DMS 273 (cell line): Measurements from ENCODE around the gene PALS1.
"Not testable (repeated sequence)": the region's sequence is repeated elsewhere in the genome, so short reads cannot be mapped to it uniquely, and the experiment has no call there.

Source experiments
- DNase-seq: peaks from one replicate; lab custom pipeline; 2025; ENCODE audit not compliant: unreplicated experiment; lab: John Stamatoyannopoulos, UW

Gene PALS1

DNA sequence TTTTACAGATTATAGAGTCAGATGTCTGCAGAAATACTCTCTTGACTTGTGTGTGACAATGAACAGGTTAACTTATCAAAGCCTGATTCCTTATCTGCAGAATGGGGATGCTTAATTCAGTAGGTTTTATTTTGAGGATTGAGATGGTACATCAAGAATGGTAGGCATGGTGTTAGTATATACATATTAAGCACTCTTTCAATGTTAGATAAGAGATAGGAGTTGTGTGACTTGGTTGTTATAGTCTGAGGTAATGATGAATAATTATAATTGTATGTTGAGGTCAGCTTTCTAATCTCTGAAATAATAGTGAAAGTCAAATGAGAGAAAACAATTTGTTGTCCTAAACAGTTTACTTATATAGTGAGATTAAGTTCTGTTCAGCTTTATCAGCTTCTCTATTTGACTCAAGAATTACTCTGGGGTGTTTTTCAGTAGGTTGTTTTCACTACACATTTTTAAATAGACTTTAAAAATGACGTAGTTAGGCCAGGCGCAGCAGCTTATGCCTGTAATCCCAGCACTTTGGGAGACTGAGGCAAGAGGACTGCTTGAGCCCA lies 11.9 kb downstream of the PALS1 start:
- no peak for DNase-seq

- DNase-seq, result no peak
Observed at GRCh38 chr14:67257906-67258305, 16.7 kb downstream of the PALS1 start.

GRCh38 chr14:67260965-67261364 lies 19.7 kb downstream of the PALS1 start:
- DNase-seq, result no peak

- DNase-seq, result no peak
Observed at GRCh38 chr14:67263499-67264149, 22.4 kb downstream of the PALS1 start.

GRCh38 chr14:67265131-67265530 lies 23.9 kb downstream of the PALS1 start:
- no peak for DNase-seq

- no peak for DNase-seq
Observed at GRCh38 chr14:67267576-67268328, 26.5 kb downstream of the PALS1 start.

- DNase-seq, result no peak
Observed at GRCh38 chr14:67268426-67269150, 27.4 kb downstream of the PALS1 start.

DNA sequence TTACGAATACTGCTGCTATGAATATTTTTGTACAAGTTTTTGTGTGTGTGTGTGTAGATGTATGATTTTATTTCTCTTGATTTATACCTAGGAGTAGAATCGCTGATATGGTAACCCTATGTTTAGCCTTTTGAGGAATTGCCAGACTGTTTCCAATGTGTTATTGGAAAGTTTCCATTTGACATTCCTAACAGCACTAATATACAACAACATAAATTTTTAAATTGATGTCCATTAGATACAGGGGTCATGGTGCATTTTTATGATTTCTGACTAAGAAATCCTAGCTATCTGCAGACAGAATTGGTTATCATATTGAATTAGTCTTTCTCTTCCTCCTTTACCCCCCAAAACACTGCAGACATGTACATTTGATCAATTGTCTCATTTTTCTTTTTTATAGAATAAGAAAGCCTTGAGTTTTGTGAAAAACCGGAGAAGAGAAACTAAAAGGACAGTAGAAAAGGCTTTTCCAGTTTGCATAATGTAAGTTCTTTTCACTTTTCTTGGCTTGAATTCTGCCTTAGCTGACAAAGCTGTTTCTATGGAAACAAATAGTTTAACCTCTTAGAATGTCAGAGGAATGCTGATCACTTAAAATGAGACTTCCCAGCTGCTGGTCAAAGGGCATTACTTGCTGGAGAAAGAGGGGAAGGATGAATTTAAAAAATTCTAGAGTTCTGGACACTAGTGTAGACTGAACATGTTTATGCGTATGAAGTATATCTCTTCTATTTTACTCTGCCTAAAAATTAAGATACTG lies 28.2 kb downstream of the PALS1 start:
- no peak for DNase-seq

DNA sequence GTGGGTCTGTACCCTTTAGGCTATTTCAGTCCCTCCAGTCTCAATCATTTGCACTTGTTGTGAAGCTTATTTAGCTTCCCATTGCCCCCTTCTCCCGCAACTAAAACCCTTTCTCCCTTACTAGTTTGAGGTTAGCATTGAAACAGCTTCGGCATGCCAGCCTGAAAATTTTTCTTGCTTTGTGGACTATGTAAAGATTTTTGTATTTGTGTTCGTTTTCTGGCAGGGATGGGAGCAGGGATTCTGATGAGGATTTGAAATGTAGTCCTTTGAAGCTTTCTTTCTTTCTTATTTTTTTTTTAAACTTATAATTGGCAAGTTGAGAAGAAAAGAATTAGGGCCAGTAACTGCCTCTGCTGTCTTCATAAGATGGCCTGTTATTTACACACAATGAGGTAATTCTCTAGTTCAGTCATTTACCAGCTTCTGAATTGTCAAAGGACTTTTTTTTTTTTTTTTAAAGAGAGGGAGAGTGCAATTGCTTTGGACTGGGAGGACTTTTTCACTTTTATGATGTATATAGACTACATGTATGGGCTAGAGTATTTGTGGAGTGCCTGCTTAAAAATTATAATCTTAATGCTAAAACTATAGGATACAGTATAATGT lies 29.0 kb downstream of the PALS1 start:
- DNase-seq, result no peak

DNA sequence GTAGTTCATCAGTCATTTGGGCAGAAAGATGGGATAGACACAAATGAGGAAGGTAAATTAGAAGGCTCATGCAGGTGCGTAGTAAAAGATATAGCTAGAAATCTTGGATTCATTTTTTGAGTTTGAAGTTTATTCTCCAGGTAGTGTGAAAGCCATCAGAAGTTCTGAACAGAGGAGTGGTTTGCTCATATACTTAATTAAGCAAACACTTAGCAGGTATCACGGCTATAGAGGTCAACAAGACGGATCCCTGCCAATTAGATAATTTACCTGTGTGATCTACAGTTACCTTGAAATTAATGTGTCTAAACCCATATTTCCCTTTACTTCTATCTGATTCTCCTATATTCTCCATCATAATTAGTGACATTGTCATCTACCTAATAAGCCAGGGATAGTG lies 29.7 kb downstream of the PALS1 start:
- DNase-seq, result no peak

DNA sequence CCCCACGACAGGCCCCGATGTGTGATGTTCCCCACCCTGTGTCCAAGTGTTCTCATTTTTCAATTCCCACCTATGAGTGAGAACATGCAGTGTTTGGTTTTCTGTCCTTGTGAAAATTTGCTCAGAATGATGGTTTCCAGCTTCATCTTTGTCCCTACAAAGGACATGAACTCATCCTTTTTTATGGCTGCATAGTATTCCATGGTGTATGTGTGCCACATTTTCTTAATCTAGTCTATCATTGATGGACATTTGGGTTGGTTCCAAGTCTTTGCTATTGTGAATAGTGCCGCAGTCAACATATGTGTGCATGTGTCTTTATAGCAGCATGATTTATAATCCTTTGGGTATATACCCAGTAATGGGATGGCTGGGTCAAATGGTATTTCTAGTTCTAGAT lies 32.0 kb downstream of the PALS1 start:
- not testable (repeated sequence) for DNase-seq

DNA sequence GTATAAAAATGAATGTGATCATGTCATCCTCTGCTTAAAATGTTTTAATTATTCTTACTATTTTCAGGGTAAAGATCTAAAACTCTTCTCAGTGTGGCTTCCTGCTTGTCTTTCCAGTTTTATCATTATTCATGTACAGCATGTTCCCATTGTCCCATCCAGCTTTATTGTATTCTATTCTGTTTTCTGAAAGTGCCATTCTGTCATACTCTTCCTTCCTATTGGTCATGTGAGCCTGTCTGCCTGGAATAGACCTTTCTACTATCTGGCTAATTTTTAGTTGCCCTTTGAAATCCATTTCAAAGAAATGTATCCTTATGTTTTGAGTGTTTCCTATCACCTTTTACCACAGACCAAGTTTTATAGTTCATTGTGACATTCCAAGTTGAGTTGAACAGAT lies 34.9 kb downstream of the PALS1 start:
- DNase-seq, result no peak

DNA sequence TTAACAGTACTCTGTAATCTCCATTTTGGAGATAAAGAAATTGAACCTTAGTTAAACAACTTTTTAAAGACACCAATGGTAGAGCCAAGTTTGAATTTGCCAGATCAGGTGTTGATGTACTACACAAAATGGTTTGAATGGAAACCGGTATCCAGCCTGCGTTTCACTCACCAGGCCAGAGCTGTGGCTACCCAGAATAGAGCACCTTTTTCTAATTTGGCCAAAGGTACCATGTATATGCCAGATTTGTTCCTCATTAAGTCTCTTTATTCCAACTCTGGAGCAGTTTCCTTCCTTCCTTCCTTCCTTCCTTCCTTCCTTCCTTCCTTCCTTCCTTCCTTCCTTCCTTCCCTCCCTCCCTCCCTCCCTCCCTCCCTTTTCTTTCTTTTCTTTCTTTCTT lies 39.3 kb downstream of the PALS1 start:
- DNase-seq, result no peak

DNA sequence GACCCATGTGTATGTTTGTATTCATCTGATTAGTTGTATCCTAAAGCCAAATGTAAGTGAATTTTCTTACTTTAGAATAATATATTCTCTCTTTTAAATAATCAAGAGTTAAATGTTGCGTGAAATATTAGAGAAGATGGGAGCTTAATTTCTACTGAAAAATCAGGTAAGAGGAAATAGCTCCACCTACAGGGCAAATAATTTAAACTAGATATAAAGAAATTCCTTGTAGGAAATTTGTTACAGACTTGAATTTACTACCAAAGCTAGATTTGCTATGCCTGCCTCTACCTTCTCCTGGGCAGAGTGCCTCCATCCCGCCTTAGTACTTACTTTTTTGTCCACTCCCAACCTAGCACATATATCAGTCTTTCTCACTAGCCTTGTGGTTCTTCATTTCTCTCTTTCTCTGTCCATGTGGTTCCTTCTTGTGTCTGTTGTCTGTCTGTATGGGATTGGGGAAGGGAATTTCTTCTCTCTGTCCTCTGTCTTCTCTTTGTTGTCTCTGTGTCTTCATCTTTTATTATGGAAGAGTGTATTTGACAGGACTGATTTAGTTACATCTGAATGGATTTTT lies 44.7 kb downstream of the PALS1 start:
- peak; percentile 75 for DNase-seq
